HCT116 (cell line): ENCODE data around the gene ZPBP. TPM values are rescaled to one million over a fixed set of nuclear protein-coding genes. Genes with fewer than 3 reads are reported as not detected.

ENCODE experiments used
- ATAC-seq: fragments of 200-7000 bp; cut with Tn5 transposase; 2 replicates; pipeline ENCODE4 v1.9.1; 2020; ENCODE audit warnings: mild to moderate bottlenecking, moderate library complexity
- BruUV-seq: library from RNA; stranded (reverse); fragments of 400-500 nt; replicated peaks from 2 replicates; lab custom pipeline; 2021; lab: Mats Ljungman, UMichigan
- CTCF ChIA-PET: fragments of 300-600 bp; sonication (Branson Sonifier 250); formaldehyde crosslinking; loops from one replicate; lab custom pipeline; 2021; ENCODE audit warnings: antibody characterized with exemption; lab: Charles Lee
- POLR2A ChIA-PET: fragments of 300-600, 350-600 bp; sonication (Branson Sonifier 250); formaldehyde crosslinking; loops from one replicate; lab custom pipeline; 2021; ENCODE audit warnings: antibody characterized with exemption; lab: Charles Lee
- RAD21 ChIA-PET, 2 experiments: fragments of 300-600 bp; sonication (Branson Sonifier 250); formaldehyde crosslinking; loops; one replicate each; lab custom pipeline; 2023; ENCODE audit warnings: low total read pairs in 2 of 2; ENCODE audit not compliant: uncharacterized antibody in 2 of 2, unreplicated experiment in 2 of 2, low non-redundant PET in 1 of 2; lab: Charles Lee
- DNase-seq: peaks from one replicate; pipeline ENCODE4 v3.0.0-alpha.2; 2010; ENCODE audit warnings: low read depth, low spot score
- H2AFZ ChIP-seq: fragments of 200-600 bp; shearing (Covaris generic), sonication (generic); 2 replicates; pipeline ENCODE4 v1.6.1; 2017; ENCODE audit warnings: low read depth, mixed run types, mixed read lengths, antibody characterized with exemption, low read length; ENCODE audit not compliant: poor library complexity, severe bottlenecking
- H3K27ac ChIP-seq: 2 replicates; pipeline ENCODE4 v1.5.1; 2012; ENCODE audit warnings: low read depth, low read length
- H3K27me3 ChIP-seq: fragments of 200-600 bp; sonication (generic); 2 replicates; pipeline ENCODE4 v1.6.1; 2016; ENCODE audit warnings: mixed run types, low read length, mixed read lengths; ENCODE audit not compliant: insufficient read depth
- H3K36me3 ChIP-seq, 2 experiments: fragments of 200-500 bp in 1 of 2; fragments of 200-600 bp in 1 of 2; sonication (Bioruptor generic) in 1 of 2; sonication (generic) in 1 of 2; 2 replicates each; pipeline versions ENCODE4 v1.5.1 to v1.6.1; 2014 to 2016; ENCODE audit warnings: low read length in 2 of 2, inconsistent platforms in 1 of 2, mixed read lengths in 1 of 2, mixed run types in 1 of 2; ENCODE audit not compliant: insufficient read depth in 2 of 2, control insufficient read depth in 1 of 2
- H3K4me1 ChIP-seq, 2 experiments: fragments of 200-600 bp in 1 of 2; sonication (generic) in 1 of 2; 2 replicates each; pipeline versions ENCODE4 v1.5.1 to v1.6.1; 2012 to 2017; ENCODE audit warnings: low read length in 2 of 2, inconsistent platforms in 1 of 2, mild to moderate bottlenecking in 1 of 2, mixed read lengths in 1 of 2, mixed run types in 1 of 2, moderate library complexity in 1 of 2; ENCODE audit not compliant: insufficient read depth in 2 of 2, control insufficient read depth in 1 of 2
- H3K4me2 ChIP-seq: fragments of 200-600 bp; sonication (generic); 2 replicates; pipeline ENCODE4 v1.6.1; 2017; ENCODE audit warnings: mixed run types, low read length, mixed read lengths
- H3K4me3 ChIP-seq, 2 experiments: fragments of 200-600 bp in 1 of 2; sonication (generic) in 1 of 2; replicated peaks in 1 of 2; 2 replicates each; pipeline ENCODE4 v1.5.1; 2011 to 2016; ENCODE audit warnings: low read length in 2 of 2, control low read depth in 1 of 2, low read depth in 1 of 2, mild to moderate bottlenecking in 1 of 2, mixed read lengths in 1 of 2, mixed run types in 1 of 2
- H3K79me2 ChIP-seq: fragments of 200-600 bp; sonication (generic); 2 replicates; pipeline ENCODE4 v1.6.1; 2017; ENCODE audit warnings: mild to moderate bottlenecking, mixed run types, low read length, moderate library complexity, mixed read lengths; ENCODE audit not compliant: insufficient read depth
- H3K9ac ChIP-seq: fragments of 200-600 bp; sonication (generic); 2 replicates; pipeline ENCODE4 v1.6.1; 2016; ENCODE audit warnings: low read length, mixed read lengths
- H3K9me2 ChIP-seq: fragments of 200-600 bp; sonication (generic), shearing (Covaris generic); 2 replicates; pipeline ENCODE4 v1.6.1; 2017; ENCODE audit warnings: mixed run types, mild to moderate bottlenecking, moderate library complexity; ENCODE audit not compliant: insufficient read depth
- H3K9me3 ChIP-seq, 2 experiments: fragments of 200-500 bp in 1 of 2; fragments of 200-600 bp in 1 of 2; sonication (Bioruptor generic) in 1 of 2; sonication (generic) in 1 of 2; 2 replicates each; pipeline ENCODE4 v1.6.1; 2014 to 2017; ENCODE audit warnings: low read length in 2 of 2, mixed read lengths in 2 of 2, inconsistent platforms in 1 of 2, low read depth in 1 of 2, mild to moderate bottlenecking in 1 of 2, mixed run types in 1 of 2, moderate library complexity in 1 of 2; ENCODE audit not compliant: control insufficient read depth in 1 of 2, insufficient read depth in 1 of 2
- H4K20me1 ChIP-seq: fragments of 200-600 bp; sonication (generic), shearing (Covaris generic); 2 replicates; pipeline ENCODE4 v1.6.1; 2017; ENCODE audit warnings: mixed run types, mild to moderate bottlenecking, moderate library complexity; ENCODE audit not compliant: insufficient read depth
- CEBPB ChIP-seq: IDR thresholded peaks from 2 replicates; pipeline ENCODE4 v1.6.1; 2012; ENCODE audit warnings: low read depth
- EGR1 ChIP-seq: IDR thresholded peaks from 2 replicates; pipeline ENCODE4 v1.6.1; 2012; ENCODE audit warnings: low read depth
- EZH2 ChIP-seq: fragments of 200-600 bp; sonication (generic); IDR thresholded peaks from 2 replicates; pipeline ENCODE4 v1.6.1; 2017; ENCODE audit warnings: antibody characterized with exemption, mixed run types
- FOSL1 ChIP-seq: IDR thresholded peaks from 2 replicates; pipeline ENCODE4 v1.6.1; 2012; ENCODE audit warnings: low read depth
- JUND ChIP-seq: IDR thresholded peaks from 2 replicates; pipeline ENCODE4 v1.6.1; 2012
- SP1 ChIP-seq: IDR thresholded peaks from 2 replicates; pipeline ENCODE4 v1.6.1; 2012; ENCODE audit warnings: low read depth
- TCF7L2 ChIP-seq: IDR thresholded peaks from 2 replicates; pipeline ENCODE4 v1.7.0; 2011; ENCODE audit warnings: borderline replicate concordance, inconsistent platforms; ENCODE audit not compliant: insufficient read depth, insufficient read length; ENCODE audit errors: extremely low read depth
- YY1 ChIP-seq: IDR thresholded peaks from 2 replicates; pipeline ENCODE4 v1.6.1; 2011; ENCODE audit warnings: low read length, low read depth, moderate library complexity, mild to moderate bottlenecking; ENCODE audit not compliant: insufficient replicate concordance; ENCODE audit errors: extremely low read depth
- ZFX ChIP-seq: fragments of 450-650 bp; IDR thresholded peaks from 2 replicates; pipeline ENCODE4 v1.6.1; 2017
- ZNF274 ChIP-seq: fragments of 200-500 bp; sonication (Bioruptor generic); IDR thresholded peaks from 2 replicates; pipeline ENCODE4 v1.6.1; 2014; ENCODE audit warnings: mild to moderate bottlenecking, low read depth, low read length, inconsistent platforms
- intact Hi-C: fragments of 100-400 bp; cut with micrococcal nuclease; formaldehyde crosslinking; loops from 2 replicates; pipeline ENCODE4 v1.10.0; 2022
- total RNA-seq: library from RNA; stranded (reverse); gene quantifications from one replicate; pipeline ENCODE4 v1.2.1, GENCODE V29; 2021; ENCODE audit not compliant: unreplicated experiment
- TF ChIP-seq, protein P1 (sequence below): IDR thresholded peaks from 2 replicates; pipeline ENCODE4 v1.6.1; 2012
- TF ChIP-seq, protein P2 (sequence below), 3 experiments: fragments of 200-600 bp in 1 of 3; sonication (generic) in 1 of 3; IDR thresholded peaks in 2 of 3; conservative IDR thresholded peaks in 1 of 3; 2 replicates each; pipeline ENCODE4 v1.5.1; 2012 to 2017; ENCODE audit warnings: low read depth in 2 of 3, low read length in 2 of 3, antibody characterized with exemption in 1 of 3, borderline replicate concordance in 1 of 3, control low read depth in 1 of 3, mild to moderate bottlenecking in 1 of 3, mixed read lengths in 1 of 3, mixed run types in 1 of 3, moderate library complexity in 1 of 3; ENCODE audit not compliant: insufficient read depth in 1 of 3
- TF ChIP-seq, protein P3 (sequence below): IDR thresholded peaks from 2 replicates; pipeline ENCODE4 v1.6.1; 2011; ENCODE audit warnings: mild to moderate bottlenecking, low read length, moderate library complexity; ENCODE audit not compliant: insufficient replicate concordance; ENCODE audit errors: extremely low read depth

ZPBP gene
- total RNA-seq, 1 experiment from 2014 or later, result not detected

DNA sequence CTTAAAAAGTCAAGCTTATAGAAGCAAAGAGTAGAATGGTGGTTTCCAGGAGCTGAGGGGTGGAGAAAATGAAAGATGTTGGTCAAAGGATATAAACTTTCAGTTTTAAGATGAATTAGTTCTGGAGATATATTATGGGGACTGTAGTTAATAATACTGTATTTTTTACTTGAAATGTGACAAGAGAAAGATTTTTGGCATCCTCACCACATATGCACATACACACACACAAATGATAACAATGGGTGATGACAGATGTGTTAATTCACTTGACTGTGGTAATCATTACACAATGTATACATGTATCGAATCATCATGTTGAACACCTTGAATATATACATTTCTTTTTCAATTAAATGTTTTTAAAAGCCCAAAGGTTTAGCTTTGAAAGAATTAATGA lies 32.7 kb upstream of the ZPBP start:
- no peaks in the 10 kb centered on the region for H4K20me1 ChIP-seq
- ChIA-PET RAD21 (no interaction called here), POLR2A (no interaction called here), CTCF (no interaction called here)
- no peak overlapping the region for H2AFZ ChIP-seq
- DNase-seq (no peak), ATAC-seq (no peak)
- H3K9me3 ChIP-seq, result no peaks in the 10 kb centered on the region
- no peak overlapping the region for H3K4me2 ChIP-seq
- H3K36me3 ChIP-seq, result no peaks in the 10 kb centered on the region
- no peaks in the 10 kb centered on the region for H3K9me2 ChIP-seq
- intact Hi-C loops, result no loop called here
- no peaks in the 10 kb centered on the region for H3K4me1 ChIP-seq
- TF ChIP-seq, protein P1, sequence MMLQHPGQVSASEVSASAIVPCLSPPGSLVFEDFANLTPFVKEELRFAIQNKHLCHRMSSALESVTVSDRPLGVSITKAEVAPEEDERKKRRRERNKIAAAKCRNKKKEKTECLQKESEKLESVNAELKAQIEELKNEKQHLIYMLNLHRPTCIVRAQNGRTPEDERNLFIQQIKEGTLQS, result no peak
- TF ChIP-seq CEBPB (no peak), EZH2 (no peak), EGR1 (no peak), TCF7L2 (no peak), ZFX (no peak)
- TF ChIP-seq, protein P2, sequence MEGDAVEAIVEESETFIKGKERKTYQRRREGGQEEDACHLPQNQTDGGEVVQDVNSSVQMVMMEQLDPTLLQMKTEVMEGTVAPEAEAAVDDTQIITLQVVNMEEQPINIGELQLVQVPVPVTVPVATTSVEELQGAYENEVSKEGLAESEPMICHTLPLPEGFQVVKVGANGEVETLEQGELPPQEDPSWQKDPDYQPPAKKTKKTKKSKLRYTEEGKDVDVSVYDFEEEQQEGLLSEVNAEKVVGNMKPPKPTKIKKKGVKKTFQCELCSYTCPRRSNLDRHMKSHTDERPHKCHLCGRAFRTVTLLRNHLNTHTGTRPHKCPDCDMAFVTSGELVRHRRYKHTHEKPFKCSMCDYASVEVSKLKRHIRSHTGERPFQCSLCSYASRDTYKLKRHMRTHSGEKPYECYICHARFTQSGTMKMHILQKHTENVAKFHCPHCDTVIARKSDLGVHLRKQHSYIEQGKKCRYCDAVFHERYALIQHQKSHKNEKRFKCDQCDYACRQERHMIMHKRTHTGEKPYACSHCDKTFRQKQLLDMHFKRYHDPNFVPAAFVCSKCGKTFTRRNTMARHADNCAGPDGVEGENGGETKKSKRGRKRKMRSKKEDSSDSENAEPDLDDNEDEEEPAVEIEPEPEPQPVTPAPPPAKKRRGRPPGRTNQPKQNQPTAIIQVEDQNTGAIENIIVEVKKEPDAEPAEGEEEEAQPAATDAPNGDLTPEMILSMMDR (IDR thresholded peaks at IDR 0.05 in 2 of 3, conservative IDR thresholded peaks at IDR 0.05 in 1 of 3; ENCODE audit: borderline replicate concordance in 1 of 3, insufficient read depth in 1 of 3, low read depth in 2 of 3, low read length in 2 of 3), result no peak
- H3K4me3 ChIP-seq, result no peak overlapping the region
- no peaks in the 10 kb centered on the region for H3K79me2 ChIP-seq
- H3K27ac ChIP-seq, result no peak overlapping the region
- BruUV-seq, result no TSS peak
- no peaks in the 10 kb centered on the region for H3K27me3 ChIP-seq
- no peak overlapping the region for H3K9ac ChIP-seq

DNA sequence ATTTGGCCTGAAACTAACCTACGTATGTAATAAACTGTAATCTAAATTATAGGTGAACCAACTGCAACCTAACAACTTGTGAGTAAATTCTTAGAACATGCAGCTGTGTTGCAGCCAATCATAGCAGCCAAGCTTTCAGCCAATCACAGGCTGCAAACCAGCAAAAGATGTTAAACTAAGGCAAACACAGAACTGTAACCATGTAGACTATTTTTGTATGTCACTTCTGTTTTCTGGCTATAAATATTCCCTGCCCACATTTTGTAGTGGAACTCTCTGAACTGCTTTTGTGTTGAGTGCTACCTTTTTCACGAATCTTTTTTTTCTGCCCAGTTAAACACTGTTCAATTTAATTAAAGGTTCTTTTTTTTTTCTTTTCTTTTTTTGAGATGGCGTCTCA lies 28.2 kb upstream of the ZPBP start:
- Histone ChIP-seq H2AFZ (no peak overlapping the region), H3K9me2 (no peaks in the 10 kb centered on the region), H3K4me1 (no peaks in the 10 kb centered on the region), H3K4me2 (no peak overlapping the region), H3K4me3 (no peak overlapping the region), H3K9ac (no peak overlapping the region), H3K27ac (no peak overlapping the region), H4K20me1 (no peaks in the 10 kb centered on the region), H3K36me3 (no peaks in the 10 kb centered on the region), H3K27me3 (peaks cover 5% of the 10 kb centered on the region; the same call in 1 of the 2 replicates), H3K9me3 (no peaks in the 10 kb centered on the region), H3K79me2 (no peaks in the 10 kb centered on the region)
- BruUV-seq, result no TSS peak
- ATAC-seq (no peak), DNase-seq (no peak)
- ChIA-PET CTCF (no interaction called here), POLR2A (no interaction called here), RAD21 (no interaction called here)
- intact Hi-C loops, result no loop called here
- TF ChIP-seq, protein P3, sequence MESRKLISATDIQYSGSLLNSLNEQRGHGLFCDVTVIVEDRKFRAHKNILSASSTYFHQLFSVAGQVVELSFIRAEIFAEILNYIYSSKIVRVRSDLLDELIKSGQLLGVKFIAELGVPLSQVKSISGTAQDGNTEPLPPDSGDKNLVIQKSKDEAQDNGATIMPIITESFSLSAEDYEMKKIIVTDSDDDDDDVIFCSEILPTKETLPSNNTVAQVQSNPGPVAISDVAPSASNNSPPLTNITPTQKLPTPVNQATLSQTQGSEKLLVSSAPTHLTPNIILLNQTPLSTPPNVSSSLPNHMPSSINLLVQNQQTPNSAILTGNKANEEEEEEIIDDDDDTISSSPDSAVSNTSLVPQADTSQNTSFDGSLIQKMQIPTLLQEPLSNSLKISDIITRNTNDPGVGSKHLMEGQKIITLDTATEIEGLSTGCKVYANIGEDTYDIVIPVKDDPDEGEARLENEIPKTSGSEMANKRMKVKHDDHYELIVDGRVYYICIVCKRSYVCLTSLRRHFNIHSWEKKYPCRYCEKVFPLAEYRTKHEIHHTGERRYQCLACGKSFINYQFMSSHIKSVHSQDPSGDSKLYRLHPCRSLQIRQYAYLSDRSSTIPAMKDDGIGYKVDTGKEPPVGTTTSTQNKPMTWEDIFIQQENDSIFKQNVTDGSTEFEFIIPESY, result no peak
- TF ChIP-seq SP1 (no peak), YY1 (no peak), ZNF274 (no peak), TCF7L2 (no peak), JUND (no peak), FOSL1 (no peak)
- TF ChIP-seq, protein P2 (IDR thresholded peaks at IDR 0.05 in 2 of 3, conservative IDR thresholded peaks at IDR 0.05 in 1 of 3; ENCODE audit: borderline replicate concordance in 1 of 3, insufficient read depth in 1 of 3, low read depth in 2 of 3, low read length in 2 of 3), result no peak
